NCI-H1092 treated with DMSO at 0.1 percent for 48 hours (cell line): ENCODE results near the gene IRF9.
A peak's percentile ranks its signal among the peaks of the same experiment; 100 is the strongest.

ENCODE experiments used
- DNase-seq: peaks from one replicate; lab custom pipeline; 2025; lab: John Stamatoyannopoulos, UW

Gene IRF9

GRCh38 chr14:24178399-24179178 is 17.5 kb downstream of the IRF9 start:
- DNase-seq, result no peak

GRCh38 chr14:24179294-24179960 is 18.4 kb downstream of the IRF9 start:
- no peak for DNase-seq

- no peak for DNase-seq
Measured at GRCh38 chr14:24179961-24180796, 19.1 kb downstream of the IRF9 start.

GRCh38 chr14:24181371-24182077 is 20.5 kb downstream of the IRF9 start:
- DNase-seq, result no peak

GRCh38 chr14:24182110-24182882 is 21.2 kb downstream of the IRF9 start:
- no peak for DNase-seq

- DNase-seq, result no peak
Measured at GRCh38 chr14:24183014-24183481, 22.0 kb downstream of the IRF9 start.

GRCh38 chr14:24184104-24184970 is 23.3 kb downstream of the IRF9 start:
- DNase-seq, result no peak

GRCh38 chr14:24185026-24185425 is 24.0 kb downstream of the IRF9 start:
- DNase-seq, result no peak

GRCh38 chr14:24185741-24186140 is 24.7 kb downstream of the IRF9 start:
- no peak for DNase-seq

GRCh38 chr14:24186831-24187538 is 25.9 kb downstream of the IRF9 start:
- no peak for DNase-seq

- DNase-seq, result no peak
Measured at GRCh38 chr14:24187539-24187915, 26.5 kb downstream of the IRF9 start.

GRCh38 chr14:24188251-24189058 is 27.4 kb downstream of the IRF9 start, which contains the start of gene IPO4:
IPO4 (minus strand) TSS chr14:24188816; CDS start chr14:24188787, 29 bp downstream.
- DNase-seq, result peak; percentile 99

- DNase-seq, result no peak
Measured at GRCh38 chr14:24189059-24189375, 28.0 kb downstream of the IRF9 start.

- no peak for DNase-seq
Measured at GRCh38 chr14:24189460-24189859, 28.4 kb downstream of the IRF9 start.

GRCh38 chr14:24190416-24190815 is 29.4 kb downstream of the IRF9 start:
- no peak for DNase-seq

GRCh38 chr14:24192933-24193332 is 31.9 kb downstream of the IRF9 start:
- no peak for DNase-seq

- no peak for DNase-seq
Measured at GRCh38 chr14:24194186-24194872, 33.3 kb downstream of the IRF9 start.

GRCh38 chr14:24194873-24195185 is 33.8 kb downstream of the IRF9 start:
- no peak for DNase-seq
